Ecto neural progenitor cell (in vitro differentiated cells): ENCODE measurements around the gene GLIS2.
A peak's percentile ranks its signal among the peaks of the same experiment; 100 is the strongest.
"Not testable (repeated sequence)": the region's sequence is repeated elsewhere in the genome, so short reads cannot be mapped to it uniquely, and the experiment has no call there.

Experiments used
- DNase-seq: peaks from one replicate; pipeline ENCODE4 v3.0.0-alpha.2; 2018; ENCODE audit warnings: low spot score

GLIS2 gene

GRCh38 chr16:4319454-4320421, 3.9 kb downstream of the GLIS2 start:
- DNase-seq = no peak

- DNase-seq = no peak
Measured at GRCh38 chr16:4320571-4321137, 4.8 kb downstream of the GLIS2 start.

GRCh38 chr16:4321286-4322120, 5.6 kb downstream of the GLIS2 start:
- DNase-seq = no peak

GRCh38 chr16:4322121-4323052, 6.5 kb downstream of the GLIS2 start:
- no peak for DNase-seq

- DNase-seq = no peak
Measured at GRCh38 chr16:4323071-4323844, 7.4 kb downstream of the GLIS2 start.

- DNase-seq = peak; percentile 71
Measured at GRCh38 chr16:4323845-4324488, 8.1 kb downstream of the GLIS2 start.

GRCh38 chr16:4324492-4325252, 8.8 kb downstream of the GLIS2 start:
- no peak for DNase-seq

- no peak for DNase-seq
Measured at GRCh38 chr16:4325253-4325758, 9.4 kb downstream of the GLIS2 start.

- DNase-seq = no peak
Measured at GRCh38 chr16:4327386-4328045, 11.6 kb downstream of the GLIS2 start.

GRCh38 chr16:4328046-4328781, 12.3 kb downstream of the GLIS2 start:
- DNase-seq = peak; percentile 88

- DNase-seq = no peak
Measured at GRCh38 chr16:4328782-4329775, 13.2 kb downstream of the GLIS2 start.

GRCh38 chr16:4330277-4330874, 14.5 kb downstream of the GLIS2 start:
- DNase-seq = peak; percentile 84

- no peak for DNase-seq
Measured at GRCh38 chr16:4332083-4332482, 16.2 kb downstream of the GLIS2 start.

- no peak for DNase-seq
Measured at GRCh38 chr16:4332623-4333307, 16.9 kb downstream of the GLIS2 start.

- no peak for DNase-seq
Measured at GRCh38 chr16:4333308-4333638, 17.4 kb downstream of the GLIS2 start.

- DNase-seq = not testable (repeated sequence)
Measured at GRCh38 chr16:4333714-4334113, 17.8 kb downstream of the GLIS2 start.
